ENCODE results near the gene PRR23E. TPM values are rescaled to one million over a fixed set of nuclear protein-coding genes. Genes with fewer than 3 reads are reported as not detected.

PRR23E gene
- total and polyA plus RNA-seq, 4 donors = not detected

DNA sequence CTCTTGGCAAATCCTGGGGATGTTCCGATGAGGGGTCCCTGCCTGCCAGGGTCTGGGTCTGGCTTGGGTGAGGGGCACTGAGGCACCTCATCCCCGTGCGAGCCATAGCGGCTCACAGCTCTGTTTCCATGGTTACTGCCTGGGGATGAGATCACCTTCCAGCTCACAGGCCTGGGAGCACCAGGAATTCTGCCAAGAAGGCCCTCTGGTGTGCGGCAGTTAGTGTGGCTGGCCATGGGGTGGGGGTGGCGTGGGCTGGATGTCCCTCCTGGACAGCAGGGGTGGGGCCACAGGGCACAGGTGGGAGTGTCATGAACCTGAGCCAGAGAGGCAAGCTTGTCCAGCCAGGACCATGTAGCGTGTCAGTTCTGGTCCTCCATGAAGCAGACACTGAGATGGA, 22.1 kb upstream of the PRR23E start:
- intact Hi-C loops (cut with DNase I) = loop anchor here (10.0 kb wide), 2 partner anchors 416 to 486 kb away; no protein-coding TSS in a partner anchor
- Histone ChIP-seq H3K4me1 (ENCODE audit: control insufficient read depth in 1 of 2, insufficient read depth in 2 of 2, low read length in 2 of 2) (peaks cover 0 to 3% of the 10 kb centered on the region in 2 donors), H3K36me3 (ENCODE audit: control insufficient read depth in 1 of 2, insufficient read depth in 2 of 2, low read length in 1 of 2) (no peaks in the 10 kb centered on the region), H3K4me3 (ENCODE audit: low read length in 2 of 2) (no peak overlapping the region), H3K27ac (ENCODE audit: low read depth in 1 of 2, low read length in 2 of 2) (no peak overlapping the region), H3K9me3 (ENCODE audit: control insufficient read depth, low read length) (no peaks in the 10 kb centered on the region), H3K27me3 (ENCODE audit: control insufficient read depth in 1 of 2, insufficient read depth in 2 of 2, low read length in 1 of 2) (no peaks in the 10 kb centered on the region)
- peak in 1 of 2 donors; percentile 67 for DNase-seq
- no peak for ATAC-seq (ENCODE audit: low FRiP score)
- WGBS, 2 donors = 21 to 26% methylated on average over 7 of the region's 7 CpGs

DNA sequence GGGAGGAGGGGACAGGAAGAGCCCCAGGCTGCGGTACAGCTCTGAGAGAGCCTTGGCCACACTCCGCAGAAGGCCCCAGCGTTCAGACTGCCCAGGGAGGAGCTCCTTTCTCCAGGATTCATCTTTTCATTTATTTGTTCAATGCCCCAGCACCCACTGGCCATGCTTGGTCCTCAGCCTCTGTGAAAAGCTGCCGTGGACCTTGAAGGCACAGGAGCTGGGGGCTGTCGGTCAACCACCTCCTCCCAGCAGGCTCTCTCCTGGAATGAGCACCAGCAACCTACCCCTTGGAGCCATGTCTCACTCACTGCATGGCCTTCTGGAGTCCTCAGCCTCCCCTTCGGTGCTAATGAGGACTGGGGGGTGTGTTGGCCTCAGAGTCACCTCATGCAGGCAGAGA, 21.6 kb upstream of the PRR23E start:
- H3K27ac ChIP-seq (ENCODE audit: low read depth in 1 of 2, low read length in 2 of 2) = no peak overlapping the region
- H3K27me3 ChIP-seq (ENCODE audit: control insufficient read depth in 1 of 2, insufficient read depth in 2 of 2, low read length in 1 of 2) = no peaks in the 10 kb centered on the region
- DNase-seq (peak in 1 of 2 donors; percentile 61), ATAC-seq (ENCODE audit: low FRiP score) (no peak)
- 68 to 76% methylated on average over 6 of the region's 6 CpGs for WGBS, 2 donors
- peaks cover 0 to 3% of the 10 kb centered on the region in 2 donors for H3K4me1 ChIP-seq (ENCODE audit: control insufficient read depth in 1 of 2, insufficient read depth in 2 of 2, low read length in 2 of 2)
- no peaks in the 10 kb centered on the region for H3K9me3 ChIP-seq (ENCODE audit: control insufficient read depth, low read length)
- H3K36me3 ChIP-seq (ENCODE audit: control insufficient read depth in 1 of 2, insufficient read depth in 2 of 2, low read length in 1 of 2) = no peaks in the 10 kb centered on the region
- no peak overlapping the region for H3K4me3 ChIP-seq (ENCODE audit: low read length in 2 of 2)
- intact Hi-C loops (cut with DNase I) = loop anchor here (10.0 kb wide), 2 partner anchors 417 to 487 kb away; no protein-coding TSS in a partner anchor

DNA sequence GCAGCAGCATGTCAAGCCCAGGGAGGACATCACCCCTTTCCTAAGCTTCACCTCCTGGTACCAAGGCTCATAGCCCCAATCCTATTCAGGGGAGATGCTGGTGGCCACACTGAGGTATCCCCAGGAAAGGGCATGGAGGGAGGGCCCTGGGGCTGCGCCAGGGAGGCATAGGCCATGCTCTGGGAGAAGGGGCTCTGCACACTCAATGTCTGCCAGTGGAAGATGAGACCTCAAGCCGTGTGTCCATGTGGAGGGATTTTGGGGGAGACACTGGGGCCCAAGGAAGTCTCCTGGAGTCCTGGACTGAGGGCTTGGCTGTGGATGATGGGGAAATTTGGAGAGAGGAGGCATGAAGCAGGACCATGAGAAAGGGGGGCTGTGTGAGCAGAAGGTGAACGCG, 21.2 kb upstream of the PRR23E start:
- WGBS, 2 donors = 93 to 96% methylated on average over 4 of the region's 4 CpGs
- DNase-seq = no peak
- Histone ChIP-seq H3K36me3 (ENCODE audit: control insufficient read depth in 1 of 2, insufficient read depth in 2 of 2, low read length in 1 of 2) (no peaks in the 10 kb centered on the region), H3K27ac (ENCODE audit: low read depth in 1 of 2, low read length in 2 of 2) (no peak overlapping the region), H3K9me3 (ENCODE audit: control insufficient read depth, low read length) (no peaks in the 10 kb centered on the region), H3K4me3 (ENCODE audit: low read length in 2 of 2) (no peak overlapping the region), H3K27me3 (ENCODE audit: control insufficient read depth in 1 of 2, insufficient read depth in 2 of 2, low read length in 1 of 2) (no peaks in the 10 kb centered on the region), H3K4me1 (ENCODE audit: control insufficient read depth in 1 of 2, insufficient read depth in 2 of 2, low read length in 2 of 2) (peaks cover 0 to 3% of the 10 kb centered on the region in 2 donors)
- intact Hi-C loops (cut with DNase I) = loop anchor here (10.0 kb wide), 2 partner anchors 417 to 487 kb away; no protein-coding TSS in a partner anchor
- ATAC-seq (ENCODE audit: low FRiP score) = no peak

DNA sequence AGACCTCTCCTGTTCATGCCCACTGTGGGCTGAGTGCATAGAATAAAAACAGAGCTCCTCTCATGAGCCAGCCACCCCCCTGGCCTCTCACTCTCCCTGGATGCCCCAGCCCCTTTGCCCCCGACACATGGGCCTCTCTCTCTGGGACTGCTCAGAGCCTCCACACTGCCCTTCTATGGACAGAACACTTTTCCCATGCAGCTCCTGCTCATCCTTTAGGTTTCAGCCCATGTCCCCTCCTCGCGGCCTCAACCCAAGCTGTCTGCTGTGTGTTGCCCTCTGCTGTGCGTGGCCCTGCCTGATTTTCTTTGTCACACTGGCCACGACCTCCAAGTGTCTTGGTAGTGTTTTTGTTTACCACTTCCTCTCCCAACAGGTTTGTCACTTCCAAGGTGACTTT, 20.7 kb upstream of the PRR23E start:
- no peak overlapping the region for H3K4me3 ChIP-seq (ENCODE audit: low read length in 2 of 2)
- no peaks in the 10 kb centered on the region for H3K27me3 ChIP-seq (ENCODE audit: control insufficient read depth in 1 of 2, insufficient read depth in 2 of 2, low read length in 1 of 2)
- 89 to 90% methylated on average over 5 of the region's 5 CpGs for WGBS, 2 donors
- ATAC-seq (ENCODE audit: low FRiP score) = no peak
- no peaks in the 10 kb centered on the region for H3K9me3 ChIP-seq (ENCODE audit: control insufficient read depth, low read length)
- H3K4me1 ChIP-seq (ENCODE audit: control insufficient read depth in 1 of 2, insufficient read depth in 2 of 2, low read length in 2 of 2) = peaks cover 0 to 3% of the 10 kb centered on the region in 2 donors
- no peak for DNase-seq
- H3K27ac ChIP-seq (ENCODE audit: low read depth in 1 of 2, low read length in 2 of 2) = no peak overlapping the region
- intact Hi-C loops (cut with DNase I) = loop anchor here (10.0 kb wide), 2 partner anchors 417 to 487 kb away; no protein-coding TSS in a partner anchor
- H3K36me3 ChIP-seq (ENCODE audit: control insufficient read depth in 1 of 2, insufficient read depth in 2 of 2, low read length in 1 of 2) = no peaks in the 10 kb centered on the region

DNA sequence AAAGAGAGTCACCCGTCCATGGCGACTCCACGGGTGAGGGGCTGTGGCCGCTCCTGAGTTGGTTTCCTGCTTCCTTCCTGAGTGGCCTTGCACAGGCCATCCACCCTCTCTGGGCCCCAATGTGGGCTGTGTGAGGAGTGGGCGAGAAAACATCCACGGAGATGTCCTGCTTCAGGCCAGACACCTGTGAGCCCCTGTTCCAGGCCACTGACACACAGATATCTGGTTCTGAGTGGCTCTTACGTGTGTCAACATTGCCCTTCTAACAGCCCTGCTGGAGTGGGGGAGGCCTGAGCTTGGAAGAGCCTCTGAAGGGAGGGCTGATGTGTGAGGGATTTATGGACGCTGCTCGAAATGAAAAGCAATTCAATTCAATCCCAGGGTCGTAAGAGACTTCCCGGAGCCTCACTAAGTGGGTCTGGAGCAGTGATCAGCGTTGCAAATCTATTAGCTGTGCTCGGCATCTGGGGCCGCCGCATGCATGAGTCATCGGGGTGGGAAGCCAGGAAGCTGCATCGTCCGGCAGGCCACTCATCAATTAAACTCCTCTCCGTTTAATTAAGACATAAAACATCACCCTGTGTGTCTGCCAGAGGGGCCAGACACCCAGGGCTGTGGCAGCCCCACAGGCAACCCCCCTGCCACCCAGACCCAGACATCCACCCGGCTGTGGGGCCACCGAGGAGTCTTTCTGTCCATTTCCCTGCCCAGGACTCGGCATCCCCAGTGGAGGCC, 20.0 kb upstream of the PRR23E start:
- WGBS, 2 donors = 38 to 49% methylated on average over 22 of the region's 22 CpGs
- intact Hi-C loops (cut with DNase I) = loop anchor here (10.0 kb wide), 2 partner anchors 418 to 488 kb away; no protein-coding TSS in a partner anchor
- peak; percentile 54 for ATAC-seq (ENCODE audit: low FRiP score)

DNA sequence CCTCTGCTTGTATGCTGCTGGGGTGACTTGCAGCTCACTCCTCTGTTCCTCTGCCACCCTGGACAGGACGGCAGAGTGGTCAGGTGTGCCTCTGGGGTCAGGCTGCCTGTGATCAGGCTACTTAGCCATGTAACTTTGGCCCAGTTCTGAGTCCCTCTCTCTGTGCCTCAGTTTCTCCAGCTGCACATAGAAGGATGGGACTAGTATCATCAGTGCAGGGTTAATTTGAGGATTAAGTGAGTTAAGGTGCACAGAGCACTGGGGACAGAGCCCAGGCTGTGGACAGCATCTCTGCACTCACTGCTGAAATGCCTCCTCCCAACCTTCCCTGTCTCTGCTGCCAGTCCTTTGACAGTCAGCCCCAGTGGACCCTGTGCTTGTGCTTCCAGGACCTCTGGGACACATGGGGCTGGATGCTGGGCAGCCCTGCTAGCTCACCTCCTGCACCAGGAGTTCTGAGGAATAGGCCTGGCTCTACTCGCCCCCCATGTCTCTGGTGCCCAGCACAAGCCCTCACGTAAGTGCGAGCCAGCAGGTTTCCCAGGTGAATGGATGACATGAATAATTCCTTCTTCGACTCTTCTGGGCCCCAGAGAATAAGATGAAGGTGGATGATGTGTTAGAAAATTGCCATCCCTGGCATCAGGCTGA, 19.3 kb upstream of the PRR23E start:
- 84 to 86% methylated on average over 5 of the region's 5 CpGs for WGBS, 2 donors
- H3K4me1 ChIP-seq (ENCODE audit: control insufficient read depth in 1 of 2, insufficient read depth in 2 of 2, low read length in 2 of 2) = no peaks in the 10 kb centered on the region
- H3K9me3 ChIP-seq (ENCODE audit: control insufficient read depth, low read length) = no peaks in the 10 kb centered on the region
- DNase-seq = peak in 1 of 2 donors; percentile 61
- no peak overlapping the region for H3K4me3 ChIP-seq (ENCODE audit: low read length in 2 of 2)
- intact Hi-C loops (cut with DNase I) = loop anchor here (10.0 kb wide), 2 partner anchors 419 to 489 kb away; no protein-coding TSS in a partner anchor
- no peak overlapping the region for H3K27ac ChIP-seq (ENCODE audit: low read depth in 1 of 2, low read length in 2 of 2)
- no peak for ATAC-seq (ENCODE audit: low FRiP score)
- H3K27me3 ChIP-seq (ENCODE audit: control insufficient read depth in 1 of 2, insufficient read depth in 2 of 2, low read length in 1 of 2) = no peaks in the 10 kb centered on the region
- no peaks in the 10 kb centered on the region for H3K36me3 ChIP-seq (ENCODE audit: control insufficient read depth in 1 of 2, insufficient read depth in 2 of 2, low read length in 1 of 2)

More for the DNA sequence above, 20.0 kb upstream of the PRR23E start:
- H3K4me3 ChIP-seq (ENCODE audit: low read length in 2 of 2) = no peak overlapping the region
- H3K27me3 ChIP-seq (ENCODE audit: control insufficient read depth in 1 of 2, insufficient read depth in 2 of 2, low read length in 1 of 2) = no peaks in the 10 kb centered on the region
- no peaks in the 10 kb centered on the region for H3K9me3 ChIP-seq (ENCODE audit: control insufficient read depth, low read length)
- no peak overlapping the region for H3K27ac ChIP-seq (ENCODE audit: low read depth in 1 of 2, low read length in 2 of 2)
- peaks cover 0 to 3% of the 10 kb centered on the region in 2 donors for H3K4me1 ChIP-seq (ENCODE audit: control insufficient read depth in 1 of 2, insufficient read depth in 2 of 2, low read length in 2 of 2)
- DNase-seq = peak in 1 of 2 donors; percentile 84
- no peaks in the 10 kb centered on the region for H3K36me3 ChIP-seq (ENCODE audit: control insufficient read depth in 1 of 2, insufficient read depth in 2 of 2, low read length in 1 of 2)

DNA sequence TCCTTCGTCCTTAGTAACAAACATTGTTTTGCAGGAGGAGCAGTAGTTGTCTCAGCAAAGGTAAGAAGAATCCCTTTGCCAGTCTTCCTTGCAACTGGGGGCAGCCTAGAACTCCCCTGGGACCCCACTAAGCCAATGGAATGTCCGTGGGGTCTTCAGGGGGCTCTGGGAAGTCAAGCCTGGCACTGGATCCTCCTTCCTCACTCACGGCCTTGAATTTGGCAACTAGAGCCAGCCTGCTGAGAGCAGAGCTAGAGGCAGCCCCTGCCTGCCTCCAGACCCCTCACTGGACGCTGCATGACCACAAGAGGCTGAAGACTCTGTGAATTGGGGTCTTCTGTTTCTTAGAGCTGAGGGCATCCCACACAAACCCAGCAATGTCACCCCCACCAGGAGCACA, 18.6 kb upstream of the PRR23E start:
- intact Hi-C loops (cut with DNase I) = loop anchor here (10.0 kb wide), 2 partner anchors 419 to 489 kb away; no protein-coding TSS in a partner anchor
- DNase-seq (no peak), ATAC-seq (ENCODE audit: low FRiP score) (no peak)
- WGBS, 2 donors = 65 to 69% methylated on average over 4 of the region's 4 CpGs
- H3K4me1 ChIP-seq (ENCODE audit: control insufficient read depth in 1 of 2, insufficient read depth in 2 of 2, low read length in 2 of 2) = no peaks in the 10 kb centered on the region
- H3K36me3 ChIP-seq (ENCODE audit: control insufficient read depth in 1 of 2, insufficient read depth in 2 of 2, low read length in 1 of 2) = no peaks in the 10 kb centered on the region
- no peaks in the 10 kb centered on the region for H3K27me3 ChIP-seq (ENCODE audit: control insufficient read depth in 1 of 2, insufficient read depth in 2 of 2, low read length in 1 of 2)
- H3K9me3 ChIP-seq (ENCODE audit: control insufficient read depth, low read length) = no peaks in the 10 kb centered on the region
- no peak overlapping the region for H3K27ac ChIP-seq (ENCODE audit: low read depth in 1 of 2, low read length in 2 of 2)
- no peak overlapping the region for H3K4me3 ChIP-seq (ENCODE audit: low read length in 2 of 2)

DNA sequence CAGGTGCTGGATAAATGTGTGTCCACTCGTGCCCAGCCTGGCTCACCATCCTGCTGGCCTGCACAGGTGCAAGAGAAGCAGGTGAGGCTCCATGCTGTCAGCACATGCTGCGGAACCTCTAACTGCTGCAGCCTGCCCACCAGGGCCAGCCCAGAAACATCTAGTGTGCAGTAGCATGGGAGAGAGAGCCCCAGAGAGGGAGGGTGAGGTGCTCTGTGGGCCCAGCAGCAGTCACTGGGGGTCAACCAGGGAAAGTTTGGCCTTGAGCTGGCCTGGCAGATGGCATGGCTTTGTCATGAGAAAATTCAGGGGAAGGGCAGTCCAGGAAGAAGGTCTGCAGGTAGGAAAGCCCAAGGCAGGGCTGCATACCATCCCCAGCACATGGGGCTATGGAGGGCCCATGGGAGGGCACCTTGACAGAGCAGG, 18.2 kb upstream of the PRR23E start:
- 90 to 95% methylated on average over 2 of the region's 2 CpGs for WGBS, 2 donors
- no peaks in the 10 kb centered on the region for H3K27me3 ChIP-seq (ENCODE audit: control insufficient read depth in 1 of 2, insufficient read depth in 2 of 2, low read length in 1 of 2)
- H3K4me3 ChIP-seq (ENCODE audit: low read length in 2 of 2) = no peak overlapping the region
- DNase-seq = no peak
- intact Hi-C loops (cut with DNase I) = loop anchor here (5.0 to 10.0 kb wide), 4 partner anchors 192 to 490 kb away; partner anchors contain the start of gene PLXNA1 (in 1 of the 2)
- H3K27ac ChIP-seq (ENCODE audit: low read depth in 1 of 2, low read length in 2 of 2) = no peak overlapping the region
- H3K4me1 ChIP-seq (ENCODE audit: control insufficient read depth in 1 of 2, insufficient read depth in 2 of 2, low read length in 2 of 2) = no peaks in the 10 kb centered on the region
- no peaks in the 10 kb centered on the region for H3K9me3 ChIP-seq (ENCODE audit: control insufficient read depth, low read length)
- ATAC-seq (ENCODE audit: low FRiP score) = no peak
- no peaks in the 10 kb centered on the region for H3K36me3 ChIP-seq (ENCODE audit: control insufficient read depth in 1 of 2, insufficient read depth in 2 of 2, low read length in 1 of 2)

Data from aorta (tissue), 5 donors.